CD14-positive monocyte (primary cell): ENCODE data around the gene PSENEN. TPM values are rescaled to one million over a fixed set of nuclear protein-coding genes. Genes with fewer than 3 reads are reported as not detected.
A peak's percentile ranks its signal among the peaks of the same experiment; 100 is the strongest.

Experiments used
- DNase-seq, 3 donors: peaks; one replicate each; pipeline ENCODE4 v3.0.0-alpha.2; 2011 to 2022
- H2AFZ ChIP-seq: 2 replicates; pipeline ENCODE4 v1.6.0; 2012; ENCODE audit warnings: mild to moderate bottlenecking, low read depth, low read length, inconsistent platforms; ENCODE audit not compliant: insufficient read depth, poor library complexity, severe bottlenecking
- H3K27ac ChIP-seq, 2 donors: 1 replicate in 1 of 2; 2 replicates in 1 of 2; pipeline ENCODE4 v1.5.1; 2012 to 2013; ENCODE audit warnings: low read length in 2 of 2, control low read depth in 1 of 2, inconsistent platforms in 1 of 2, low read depth in 1 of 2, mild to moderate bottlenecking in 1 of 2
- H3K27me3 ChIP-seq, 2 donors: one replicate each; pipeline versions ENCODE4 v1.6.0 to v1.6.1; 2011 to 2013; ENCODE audit warnings: low read length in 2 of 2; ENCODE audit not compliant: control insufficient read depth in 2 of 2, insufficient read depth in 2 of 2
- H3K36me3 ChIP-seq, 2 donors: replicated peaks in 1 of 2; 1 replicate in 1 of 2; 2 replicates in 1 of 2; pipeline versions ENCODE4 v1.5.1 to v1.6.1; 2012 to 2013; ENCODE audit warnings: low read length in 2 of 2, control low read depth in 1 of 2, inconsistent platforms in 1 of 2, mild to moderate bottlenecking in 1 of 2; ENCODE audit not compliant: insufficient read depth in 2 of 2, control insufficient read depth in 1 of 2
- H3K4me1 ChIP-seq, 2 donors: 1 replicate in 1 of 2; 2 replicates in 1 of 2; pipeline versions ENCODE4 v1.5.1 to v1.6.1; 2012 to 2013; ENCODE audit warnings: low read length in 2 of 2, control low read depth in 1 of 2, inconsistent platforms in 1 of 2, mild to moderate bottlenecking in 1 of 2, moderate library complexity in 1 of 2; ENCODE audit not compliant: insufficient read depth in 2 of 2, control insufficient read depth in 1 of 2
- H3K4me2 ChIP-seq: replicated peaks from 2 replicates; pipeline ENCODE3; 2012; ENCODE audit warnings: low read length, moderate library complexity, mild to moderate bottlenecking; ENCODE audit not compliant: poor library complexity, severe bottlenecking; ENCODE audit errors: extremely low read depth
- H3K4me3 ChIP-seq, 3 experiments: fragments of 200-600 bp in 1 of 3; sonication (generic) in 1 of 3; replicated peaks in 1 of 3; 1 replicate in 2 of 3; 2 replicates in 1 of 3; pipeline ENCODE4 v1.5.1; 2011 to 2013; ENCODE audit warnings: low read length in 3 of 3, mild to moderate bottlenecking in 3 of 3, control low read depth in 2 of 3, low read depth in 2 of 3, inconsistent platforms in 1 of 3, moderate library complexity in 1 of 3
- H3K79me2 ChIP-seq: 2 replicates; pipeline ENCODE4 v1.6.0; 2012; ENCODE audit warnings: mild to moderate bottlenecking, control low read depth, inconsistent platforms, low read length, moderate library complexity; ENCODE audit not compliant: insufficient read depth
- H3K9ac ChIP-seq: 2 replicates; pipeline ENCODE4 v1.6.0; 2017; ENCODE audit warnings: low read length, mild to moderate bottlenecking; ENCODE audit not compliant: insufficient read depth, poor library complexity, severe bottlenecking
- H3K9me3 ChIP-seq, 2 donors: replicated peaks in 1 of 2; 1 replicate in 1 of 2; 2 replicates in 1 of 2; pipeline versions ENCODE4 v1.5.1 to v1.6.1; 2012 to 2013; ENCODE audit warnings: low read length in 2 of 2, control low read depth in 1 of 2; ENCODE audit not compliant: control insufficient read depth in 1 of 2, insufficient read depth in 1 of 2
- H4K20me1 ChIP-seq: 2 replicates; pipeline ENCODE4 v1.6.0; 2012; ENCODE audit warnings: mild to moderate bottlenecking, low read length, control low read depth, moderate library complexity; ENCODE audit not compliant: insufficient read depth
- H3K27ac Mint-ChIP-seq, 7 donors: one replicate each; pipeline ENCODE4 v1.8.0; 2020; ENCODE audit warnings: mild to moderate bottlenecking in 7 of 7, mixed read lengths in 7 of 7, moderate library complexity in 6 of 7, inconsistent platforms in 2 of 7
- H3K27me3 Mint-ChIP-seq, 3 donors: one replicate each; pipeline ENCODE4 v1.8.0; 2021 to 2022; ENCODE audit warnings: low read depth in 3 of 3, mild to moderate bottlenecking in 3 of 3, mixed read lengths in 3 of 3, moderate library complexity in 3 of 3, inconsistent platforms in 1 of 3
- H3K36me3 Mint-ChIP-seq, 2 donors: one replicate each; pipeline ENCODE4 v1.8.0; 2020; ENCODE audit warnings: mixed read lengths in 2 of 2, inconsistent platforms in 1 of 2, mild to moderate bottlenecking in 1 of 2
- H3K4me1 Mint-ChIP-seq: one replicate; pipeline ENCODE4 v1.8.0; 2020; ENCODE audit warnings: mild to moderate bottlenecking, mixed read lengths
- H3K4me3 Mint-ChIP-seq, 2 donors: one replicate each; pipeline ENCODE4 v1.8.0; 2020; ENCODE audit warnings: mild to moderate bottlenecking in 2 of 2, mixed read lengths in 2 of 2, moderate library complexity in 1 of 2
- H3K9me3 Mint-ChIP-seq, 7 donors: one replicate each; pipeline ENCODE4 v1.8.0; 2020 to 2022; ENCODE audit warnings: mixed read lengths in 7 of 7, mild to moderate bottlenecking in 6 of 7, moderate library complexity in 6 of 7, inconsistent platforms in 2 of 7
- CTCF ChIP-seq: fragments of 200-600 bp; IDR thresholded peaks from one replicate; pipeline ENCODE4 v1.8.0; 2022; ENCODE audit warnings: antibody characterized with exemption, mild to moderate bottlenecking
- WGBS: methylation state at CpG from one replicate; pipeline ENCODE4 v1.1.5; 2013; ENCODE audit warnings: missing lambda C conversion rate; ENCODE audit not compliant: insufficient coverage; 5-methylcytosine and 5-hydroxymethylcytosine counted together
- intact Hi-C, 2 donors: fragments of 100-400 bp; cut with micrococcal nuclease; formaldehyde crosslinking; loops; one replicate each; pipeline versions ENCODE4 v1.15.0 to v1.15.1; 2023
- polyA plus RNA-seq, 3 donors: library from polyadenylated mRNA; depleted of rRNA in 1 of 3; unstranded in 2 of 3; stranded (reverse) in 1 of 3; fragments of 300-500 nt in 2 of 3; fragments of >200 nt in 1 of 3; fragmentation: Illumina TruSeq in 2 of 3; gene quantifications; 1 replicate in 2 of 3; 2 replicates in 1 of 3; pipeline ENCODE4 v1.2.3, GENCODE V29; 2012 to 2021

PSENEN gene
- polyA plus RNA-seq, 3 donors = 29.7 to 149 (median 129) TPM

- Mint-ChIP-seq H3K4me3 (no peak overlapping the region), H3K36me3 (peaks cover 50 to 71% of the 10 kb centered on the region in 2 donors), H3K4me1 (peaks cover 28% of the 10 kb centered on the region), H3K27ac (peak overlapping the region in 4 of 7 donors; percentile 23 to 70 (median 44)), H3K9me3 (no peaks in the 10 kb centered on the region), H3K27me3 (no peaks in the 10 kb centered on the region)
- Histone ChIP-seq H3K4me3 (no peak overlapping the region), H3K27me3 (no peaks in the 10 kb centered on the region), H3K4me2 (no peak overlapping the region), H3K36me3 (peaks cover 51 to 64% of the 10 kb centered on the region in 2 donors), H4K20me1 (peaks cover 62% of the 10 kb centered on the region), H3K9me3 (no peaks in the 10 kb centered on the region), H3K4me1 (peaks cover 30 to 40% of the 10 kb centered on the region in 2 donors), H3K9ac (no peak overlapping the region), H2AFZ (no peak overlapping the region), H3K27ac (peak overlapping the region in 1 of 2 donors; percentile 18), H3K79me2 (peaks cover 24% of the 10 kb centered on the region)
- intact Hi-C loops = no loop called here
- no peak for DNase-seq
- no peak for TF ChIP-seq CTCF
- 92% methylated on average over 24 of the region's 37 CpGs for WGBS
Measured at GRCh38 chr19:35738021-35738886, 7.2 kb upstream of the PSENEN start.

- WGBS = 86% methylated on average over 1 of the region's 2 CpGs
- Histone ChIP-seq H3K9me3 (no peaks in the 10 kb centered on the region), H3K79me2 (peaks cover 29% of the 10 kb centered on the region), H4K20me1 (peaks cover 57% of the 10 kb centered on the region), H3K27me3 (no peaks in the 10 kb centered on the region), H3K4me2 (no peak overlapping the region), H2AFZ (no peak overlapping the region), H3K9ac (no peak overlapping the region), H3K36me3 (peaks cover 45 to 58% of the 10 kb centered on the region in 2 donors), H3K4me3 (no peak overlapping the region), H3K27ac (peak overlapping the region in 1 of 2 donors; percentile 5), H3K4me1 (peaks cover 36 to 46% of the 10 kb centered on the region in 2 donors)
- Mint-ChIP-seq H3K27me3 (no peaks in the 10 kb centered on the region), H3K9me3 (no peaks in the 10 kb centered on the region), H3K4me1 (peaks cover 32% of the 10 kb centered on the region), H3K27ac (no peak overlapping the region), H3K36me3 (peaks cover 48 to 65% of the 10 kb centered on the region in 2 donors), H3K4me3 (no peak overlapping the region)
- DNase-seq = no peak
- TF ChIP-seq CTCF = no peak
- intact Hi-C loops = no loop called here
Measured at GRCh38 chr19:35738887-35739229, 6.6 kb upstream of the PSENEN start.
